SK-N-MC (cell line): ENCODE results near the gene CAMTA2.

Experiments
- EZH2 ChIP-seq: fragments of 200-600 bp; sonication (generic); IDR thresholded peaks from one replicate; pipeline ENCODE4 v1.6.1; 2017; ENCODE audit warnings: antibody characterized with exemption
- FOXP2 ChIP-seq: optimal IDR thresholded peaks from 2 replicates; pipeline ENCODE3; 2011; ENCODE audit warnings: mild to moderate bottlenecking, moderate library complexity; ENCODE audit not compliant: insufficient read depth; ENCODE audit errors: extremely low read length, control extremely low read depth
- POLR2AphosphoS5 ChIP-seq: IDR thresholded peaks from 2 replicates; pipeline ENCODE4 v1.6.1; 2012; ENCODE audit warnings: mild to moderate bottlenecking, low read depth, low read length, borderline replicate concordance

GRCh38 chr17:4956493-4957061, 30.9 kb downstream of the CAMTA2 start:
- TF ChIP-seq EZH2 (no peak), POLR2AphosphoS5 (no peak), FOXP2 (no peak)
